Fibroblast of villous mesenchyme (primary cell): ENCODE measurements around the gene COG1. TPM values are rescaled to one million over a fixed set of nuclear protein-coding genes. Genes with fewer than 3 reads are reported as not detected.
"Not testable (repeated sequence)": the region's sequence is repeated elsewhere in the genome, so short reads cannot be mapped to it uniquely, and the experiment has no call there.

Source experiments
- DNase-seq: peaks from one replicate; pipeline ENCODE4 v3.0.0-alpha.2; 2010; ENCODE audit warnings: low read depth
- H3K4me3 ChIP-seq: 2 replicates; pipeline ENCODE4 v1.5.1; 2011; ENCODE audit warnings: low read depth, mild to moderate bottlenecking, low read length
- CTCF ChIP-seq: IDR thresholded peaks from 2 replicates; pipeline ENCODE4 v1.5.1; 2012; ENCODE audit warnings: low read depth, mild to moderate bottlenecking, low read length; ENCODE audit not compliant: insufficient read depth
- total RNA-seq: library from RNA; depleted of rRNA; stranded (reverse); fragments of >200 nt; gene quantifications from 2 replicates; pipeline ENCODE4 v1.2.3, GENCODE V29; 2012

The COG1 gene
- 25.9 and 26.7 TPM in 2 replicates for total RNA-seq

GRCh38 chr17:73192894-73193701 is at the start of gene COG1:
TSS of gene COG1 (plus strand) at chr17:73193055. CDS start at chr17:73193070, 15 bp downstream.
- TF ChIP-seq CTCF = no peak
- DNase-seq = peak; percentile 91
- peak within 1 kb of the TSS; percentile 94 for H3K4me3 ChIP-seq

GRCh38 chr17:73144209-73144608 is 48.6 kb upstream of the COG1 start:
- not testable (repeated sequence) for H3K4me3 ChIP-seq, DNase-seq

DNA sequence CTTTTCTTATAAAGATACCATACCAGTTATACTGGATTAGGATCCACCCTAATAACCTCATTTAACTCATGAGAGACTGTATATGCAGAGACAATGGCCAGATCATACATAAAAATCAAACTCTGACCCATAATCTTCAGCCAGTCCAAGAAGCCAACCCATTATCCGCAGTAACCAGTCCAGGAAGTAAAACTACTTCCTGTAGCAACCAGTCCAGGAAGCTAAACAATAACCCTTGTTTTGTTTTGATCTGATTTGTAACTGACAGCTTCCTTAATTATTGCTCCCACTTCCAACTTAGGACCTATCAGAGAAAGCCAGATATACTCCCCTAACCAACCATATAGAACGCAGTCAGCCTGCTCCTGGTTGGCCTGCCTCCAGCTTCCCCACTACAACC is 47.2 kb upstream of the COG1 start:
- no peak overlapping the region for H3K4me3 ChIP-seq
- no peak for DNase-seq
- TF ChIP-seq CTCF = no peak

- DNase-seq, H3K4me3 ChIP-seq: not testable (repeated sequence)
Measured at GRCh38 chr17:73147791-73148190, 45.1 kb upstream of the COG1 start.

GRCh38 chr17:73148540-73149334 is 44.1 kb upstream of the COG1 start:
- H3K4me3 ChIP-seq = no peak overlapping the region
- no peak for DNase-seq
- no peak for TF ChIP-seq CTCF

GRCh38 chr17:73150622-73151300 is 42.1 kb upstream of the COG1 start:
- not testable (repeated sequence) for DNase-seq

DNA sequence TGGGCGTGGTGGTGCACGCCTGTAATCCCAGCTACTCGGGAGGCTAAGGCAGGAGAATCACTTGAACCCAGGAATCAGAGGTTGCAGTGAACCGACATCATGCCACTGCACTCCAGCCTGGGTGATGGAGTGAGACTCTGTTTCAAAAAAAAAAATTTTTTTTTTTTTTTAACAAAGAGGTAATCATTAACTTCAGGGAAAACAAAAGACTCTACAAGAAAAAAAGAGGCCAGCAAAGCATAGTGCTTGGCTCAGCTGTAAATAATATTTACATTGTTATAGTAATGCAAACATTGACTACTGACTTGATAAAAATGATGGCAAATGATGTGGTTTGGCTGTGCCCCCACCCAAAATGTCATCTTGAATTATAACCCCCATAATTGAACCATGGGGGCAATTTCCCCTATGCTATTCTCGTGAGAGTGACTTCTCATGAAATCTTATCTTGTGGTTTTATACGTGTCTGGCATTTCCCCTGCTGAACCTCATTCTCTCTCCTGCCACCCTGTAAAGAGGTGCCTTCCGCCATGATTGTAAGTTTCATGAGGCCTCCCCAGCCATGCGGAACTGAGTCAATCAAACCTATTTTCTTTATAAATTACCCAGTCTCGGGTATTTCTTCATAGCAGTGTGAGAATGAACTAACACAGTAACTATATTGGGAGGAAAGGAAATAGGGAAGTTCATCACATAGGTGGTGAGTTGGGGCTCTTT is 40.8 kb upstream of the COG1 start:
- no peak overlapping the region for H3K4me3 ChIP-seq
- no peak for TF ChIP-seq CTCF
- no peak for DNase-seq

More at GRCh38 chr17:73150622-73151300, 42.1 kb upstream of the COG1 start:
- not testable (repeated sequence) for H3K4me3 ChIP-seq
